GM12801 (cell line): ENCODE measurements around the gene ZNF814.

Experiments used
- CTCF ChIP-seq: IDR thresholded peaks from one replicate; pipeline ENCODE4 v1.5.1; 2011; ENCODE audit warnings: control low read depth; ENCODE audit not compliant: insufficient read length; ENCODE audit errors: extremely low read depth

ZNF814 gene

GRCh38 chr19:57814505-57815246 lies 74.2 kb downstream of the ZNF814 start, which contains the start of gene ZNF552:
ZNF552 (minus strand) TSS chr19:57814913; CDS start chr19:57814743, 170 bp downstream.
- no peak for TF ChIP-seq CTCF

GRCh38 chr19:57813919-57814504 lies 74.8 kb downstream of the ZNF814 start:
- TF ChIP-seq CTCF = no peak

- no peak for TF ChIP-seq CTCF
Measured at GRCh38 chr19:57812226-57812625, 76.6 kb downstream of the ZNF814 start.

GRCh38 chr19:57807541-57807940 lies 81.3 kb downstream of the ZNF814 start:
- no peak for TF ChIP-seq CTCF

- TF ChIP-seq CTCF = no peak
Measured at GRCh38 chr19:57803594-57804325, 85.1 kb downstream of the ZNF814 start.

GRCh38 chr19:57803265-57803593 lies 85.6 kb downstream of the ZNF814 start:
- TF ChIP-seq CTCF = no peak

- no peak for TF ChIP-seq CTCF
Measured at GRCh38 chr19:57802269-57802668, 86.6 kb downstream of the ZNF814 start.
